ENCODE data around the gene SEC14L5.
"Not testable (repeated sequence)": the region's sequence is repeated elsewhere in the genome, so short reads cannot be mapped to it uniquely, and the experiment has no call there.

The SEC14L5 gene

DNA sequence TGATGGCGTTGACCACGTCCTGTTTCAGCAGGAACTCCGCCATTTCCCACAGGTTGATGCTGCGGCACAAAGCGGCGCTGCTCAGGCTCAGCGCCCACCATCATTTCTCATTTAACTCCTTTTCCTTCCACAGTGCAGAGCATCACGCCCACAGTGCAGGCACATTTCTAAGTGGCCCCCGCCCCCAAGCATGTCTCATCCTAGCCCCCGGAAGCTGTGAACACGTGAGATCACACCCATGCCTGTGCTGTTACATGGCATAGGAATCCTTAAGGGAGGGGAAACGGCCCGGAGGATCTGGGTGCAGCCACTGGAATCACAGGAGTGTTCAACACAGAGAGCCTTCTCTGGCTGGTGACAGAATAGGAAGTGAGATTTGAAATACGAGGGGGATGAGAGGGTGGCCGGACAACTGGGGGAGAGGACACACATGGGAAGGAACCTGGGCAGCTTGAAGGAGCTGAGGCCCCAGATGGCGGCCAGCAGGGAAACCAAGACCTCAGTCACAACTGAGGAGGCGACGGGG lies 70.9 kb downstream of the SEC14L5 start:
- no peak for ATAC-seq (replicated peaks)
- Mint-ChIP-seq H3K4me1 (peaks cover 10 to 22% of the 10 kb centered on the region in 2 donors), H3K9me3 (no peaks in the 10 kb centered on the region), H3K36me3 (peaks cover 10 to 49% of the 10 kb centered on the region in 2 donors), H3K27me3 (no peaks in the 10 kb centered on the region), H3K27ac (no peak overlapping the region), H3K4me3 (no peak overlapping the region)
- DNase-seq = no peak

DNA sequence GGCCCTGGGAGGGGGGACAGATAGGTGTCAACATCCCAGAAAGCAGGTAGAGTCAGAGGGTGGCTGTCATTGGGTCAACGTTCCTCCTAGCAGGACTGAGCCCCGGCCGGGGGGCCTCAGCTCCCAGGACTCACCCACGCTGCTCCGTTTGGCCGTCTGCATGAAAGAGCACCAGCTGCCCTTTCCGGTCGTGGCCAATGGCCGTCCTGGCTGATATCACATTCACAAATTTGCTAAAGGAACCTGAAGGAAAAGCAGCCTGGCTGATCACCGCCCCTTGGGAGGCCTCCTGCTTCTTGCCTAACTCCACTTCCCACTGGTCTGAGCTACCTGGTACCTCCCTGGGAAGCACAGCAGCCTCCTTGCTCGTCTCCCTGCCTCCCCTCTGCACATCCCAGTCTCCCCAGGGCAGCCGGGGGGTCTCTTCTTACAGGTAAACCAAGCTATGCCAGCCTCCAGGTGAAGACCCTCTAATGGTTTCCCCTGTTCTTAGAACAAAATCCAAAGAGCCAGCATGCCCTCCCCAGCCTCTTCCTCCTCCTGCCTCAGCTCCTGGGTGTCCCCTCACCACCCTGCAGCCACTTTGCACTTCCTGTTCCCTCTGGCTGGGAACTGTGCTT lies 72.2 kb downstream of the SEC14L5 start:
- H3K9me3 Mint-ChIP-seq = no peaks in the 10 kb centered on the region
- no peak for DNase-seq
- peaks cover 13 to 30% of the 10 kb centered on the region in 2 donors for H3K4me1 Mint-ChIP-seq
- H3K36me3 Mint-ChIP-seq = peaks cover 10 to 41% of the 10 kb centered on the region in 2 donors
- no peak for ATAC-seq (replicated peaks)
- H3K27me3 Mint-ChIP-seq = no peaks in the 10 kb centered on the region
- no peak overlapping the region for H3K27ac Mint-ChIP-seq
- H3K4me3 Mint-ChIP-seq = no peak overlapping the region

DNA sequence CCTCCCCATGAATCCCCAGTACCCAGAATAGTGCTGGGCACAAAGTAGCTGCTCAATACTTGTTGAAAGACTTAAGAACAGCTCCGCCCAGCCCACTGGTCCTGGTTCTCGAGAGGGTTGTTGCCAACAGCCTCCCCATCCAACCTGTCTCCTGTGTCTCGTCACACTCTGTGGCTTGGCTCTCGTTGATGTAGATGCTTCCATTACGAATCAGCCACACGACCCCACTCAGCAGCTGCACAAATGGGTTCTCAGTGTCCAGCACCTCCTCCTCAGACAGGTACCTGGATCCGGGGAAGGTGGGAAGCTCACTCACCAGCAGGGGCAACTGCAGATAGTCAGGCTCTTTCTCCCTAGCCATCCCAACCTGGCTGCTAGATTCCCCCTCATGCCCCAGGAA lies 73.5 kb downstream of the SEC14L5 start:
- DNase-seq = no peak
- Mint-ChIP-seq H3K9me3 (no peaks in the 10 kb centered on the region), H3K27me3 (no peaks in the 10 kb centered on the region), H3K36me3 (peaks cover 10 to 41% of the 10 kb centered on the region in 2 donors), H3K4me3 (no peak overlapping the region), H3K27ac (no peak overlapping the region), H3K4me1 (peaks cover 13 to 30% of the 10 kb centered on the region in 2 donors)
- ATAC-seq (replicated peaks) = no peak

DNA sequence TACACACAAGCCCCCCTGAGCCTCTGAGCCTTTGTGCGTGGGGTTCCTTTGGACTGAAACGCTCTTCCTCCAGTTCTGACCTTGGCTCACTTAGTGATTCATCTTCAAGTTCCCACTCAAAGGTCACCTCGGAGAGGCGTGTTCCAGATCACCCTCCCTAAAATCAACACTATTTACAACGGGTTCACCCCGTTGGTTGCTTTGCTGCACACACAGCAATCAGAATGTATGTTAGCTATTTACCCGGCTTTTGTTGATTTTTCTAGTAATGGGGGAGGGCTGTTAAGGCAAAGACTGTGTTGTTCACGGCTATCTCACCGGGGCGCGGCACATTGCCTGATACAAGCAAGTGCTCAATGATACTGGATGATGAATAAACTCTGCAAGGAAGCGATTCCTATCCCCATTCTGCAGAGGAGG lies 74.6 kb downstream of the SEC14L5 start:
- Mint-ChIP-seq H3K4me3 (peak overlapping the region; percentile 80 to 85), H3K9me3 (no peaks in the 10 kb centered on the region), H3K27me3 (no peaks in the 10 kb centered on the region), H3K36me3 (peaks cover 9 to 30% of the 10 kb centered on the region in 2 donors), H3K4me1 (peaks cover 14 to 30% of the 10 kb centered on the region in 2 donors), H3K27ac (peak overlapping the region; percentile 81)
- no peak for DNase-seq
- ATAC-seq (replicated peaks) = no peak

DNA sequence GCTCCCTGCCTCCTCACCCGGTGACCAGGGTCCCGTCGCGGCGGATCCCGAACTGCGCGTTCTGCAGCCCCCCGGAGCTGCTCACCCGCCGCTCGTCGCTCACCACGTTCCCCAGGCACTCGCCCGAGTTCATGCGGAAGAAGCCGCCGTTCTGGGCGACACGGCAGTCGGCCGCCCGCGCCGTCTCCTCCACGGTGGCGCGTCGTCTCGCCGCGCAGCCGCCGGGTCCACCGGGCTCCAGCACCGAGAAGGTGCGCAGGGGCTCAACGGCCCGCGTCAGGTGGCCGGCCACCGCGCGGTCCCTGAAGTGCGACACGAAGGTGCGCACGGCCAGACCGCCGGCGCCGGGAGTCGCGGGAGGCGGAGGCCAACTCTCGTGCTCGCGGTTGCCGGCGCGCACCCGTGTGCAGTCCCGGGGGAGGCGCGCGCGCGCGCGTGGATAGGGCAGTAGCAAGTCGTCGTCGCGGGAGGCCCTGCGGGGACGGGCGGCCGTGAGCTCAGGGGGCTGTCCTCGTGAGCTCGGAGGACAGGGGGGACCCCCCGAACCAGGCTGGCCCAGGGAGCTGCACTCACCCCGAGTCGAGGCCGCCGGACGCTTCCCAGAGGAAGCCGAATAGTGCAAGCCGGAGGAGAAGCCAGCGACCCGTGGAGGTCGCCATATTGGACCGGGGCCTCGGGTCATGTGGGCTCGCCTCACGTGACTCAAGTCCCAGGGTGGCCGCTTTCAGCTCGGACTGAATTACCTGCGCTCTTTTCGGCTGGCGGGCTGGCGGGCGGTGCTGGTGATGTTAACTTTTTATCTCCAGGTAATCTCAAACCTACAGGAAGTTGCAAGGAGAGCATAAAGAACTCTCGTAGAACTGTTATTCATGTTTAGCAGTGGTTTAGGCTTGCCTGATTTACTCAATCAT lies 75.4 kb downstream of the SEC14L5 start, which contains the start of gene NAGPA:
NAGPA (minus strand) TSS at position 680 of the 911 bp plus-strand sequence; CDS start at position 659, 21 bp downstream.
- H3K9me3 Mint-ChIP-seq = no peaks in the 10 kb centered on the region
- H3K4me1 Mint-ChIP-seq = peaks cover 14 to 30% of the 10 kb centered on the region in 2 donors
- ATAC-seq (replicated peaks) = peak; percentile 93 to 96
- DNase-seq = peak; percentile 80
- peak within 1 kb of the TSS; percentile 80 to 85 for H3K4me3 Mint-ChIP-seq
- H3K27ac Mint-ChIP-seq = peak within 1 kb of the TSS; percentile 88
- H3K27me3 Mint-ChIP-seq = no peaks in the 10 kb centered on the region
- peaks cover 5 to 24% of the 10 kb centered on the region in 2 donors for H3K36me3 Mint-ChIP-seq

DNA sequence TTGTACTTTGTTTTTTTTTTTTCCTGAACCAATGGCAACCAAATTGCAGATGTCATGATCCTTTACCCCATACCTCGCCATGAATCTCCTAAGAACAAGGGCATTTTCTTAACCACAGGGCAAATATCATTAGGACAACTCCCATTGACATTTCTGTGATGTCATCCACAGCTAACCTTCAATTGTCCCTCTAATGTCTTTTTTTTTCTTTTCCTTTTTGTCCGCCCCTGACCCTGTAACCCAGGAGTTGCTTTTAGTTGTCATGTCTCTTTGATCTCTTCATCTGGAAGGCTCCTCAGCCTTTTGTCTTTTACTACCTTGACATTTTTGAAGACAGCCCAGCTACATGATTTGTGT lies 76.0 kb downstream of the SEC14L5 start:
- H3K4me1 Mint-ChIP-seq = peaks cover 14 to 30% of the 10 kb centered on the region in 2 donors
- peak overlapping the region; percentile 88 for H3K27ac Mint-ChIP-seq
- peak overlapping the region; percentile 80 to 85 for H3K4me3 Mint-ChIP-seq
- H3K27me3 Mint-ChIP-seq = no peaks in the 10 kb centered on the region
- H3K9me3 Mint-ChIP-seq = no peaks in the 10 kb centered on the region
- H3K36me3 Mint-ChIP-seq = peaks cover 3 to 19% of the 10 kb centered on the region in 2 donors
- DNase-seq (no peak), ATAC-seq (replicated peaks) (no peak)

DNA sequence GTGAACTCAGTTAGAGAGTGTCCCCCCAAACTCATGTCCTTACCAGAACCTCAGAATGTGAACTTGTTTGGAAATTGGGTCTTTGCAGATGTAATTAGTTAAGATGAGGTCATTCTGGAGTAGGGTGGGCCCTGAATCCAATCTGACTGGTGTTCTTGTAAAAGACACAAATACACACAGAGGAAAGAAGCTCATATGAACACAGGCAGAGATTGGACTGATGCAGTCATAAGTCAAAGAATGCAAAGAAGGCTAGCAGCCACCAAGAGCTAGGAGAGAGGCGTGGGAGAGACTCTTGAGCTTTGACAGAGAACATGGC lies 77.7 kb downstream of the SEC14L5 start:
- no peak overlapping the region for H3K4me3 Mint-ChIP-seq
- peaks cover 3 to 6% of the 10 kb centered on the region in 2 donors for H3K27me3 Mint-ChIP-seq
- H3K27ac Mint-ChIP-seq = no peak overlapping the region
- DNase-seq = no peak
- ATAC-seq (replicated peaks) = no peak
- no peaks in the 10 kb centered on the region for H3K9me3 Mint-ChIP-seq
- peaks cover 2 to 10% of the 10 kb centered on the region in 2 donors for H3K36me3 Mint-ChIP-seq
- peaks cover 11 to 30% of the 10 kb centered on the region in 2 donors for H3K4me1 Mint-ChIP-seq

DNA sequence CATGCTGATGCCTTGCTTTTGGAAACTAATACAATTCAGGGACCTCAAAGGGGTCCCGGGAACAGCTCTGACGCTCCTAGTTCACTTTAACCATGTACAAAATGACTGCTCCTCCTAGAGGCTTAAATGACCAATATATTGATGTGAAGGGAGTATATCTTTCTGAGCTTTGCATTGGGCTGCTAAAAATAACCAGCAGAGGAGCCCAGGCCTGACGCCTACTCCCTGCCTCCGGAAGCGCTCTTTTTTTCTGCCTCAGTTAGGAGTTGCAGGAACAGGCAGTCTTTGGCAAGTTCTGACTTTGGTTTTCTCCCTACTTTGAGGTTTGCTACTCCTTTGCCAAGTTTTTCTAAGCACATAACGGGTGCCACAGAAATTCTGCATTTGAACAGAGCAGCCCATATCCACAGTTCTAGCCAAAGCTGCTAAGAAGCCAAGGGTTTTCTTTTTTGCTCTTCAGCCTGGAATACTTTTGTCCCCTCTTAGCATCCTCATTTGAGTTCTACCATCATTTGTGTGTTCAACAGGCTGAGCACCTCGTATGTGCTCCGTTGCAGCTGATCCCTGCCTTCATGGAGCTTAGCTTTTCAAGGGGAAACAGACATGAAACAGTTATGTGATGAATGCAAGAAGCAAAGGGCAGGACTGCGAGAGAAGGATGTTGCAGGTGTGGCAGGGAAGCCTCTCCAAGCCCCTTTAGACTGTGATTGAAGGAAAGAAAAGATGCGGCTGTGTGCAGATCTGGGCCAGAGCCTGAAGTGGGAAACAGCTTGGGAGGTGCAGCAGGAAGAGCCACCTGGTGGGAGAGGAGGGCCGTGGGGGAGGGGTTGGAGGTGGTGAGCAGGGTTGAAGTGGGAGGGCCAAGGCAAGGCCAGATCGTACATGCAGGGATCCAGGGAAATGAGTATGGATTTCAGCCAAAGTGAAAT lies 78.4 kb downstream of the SEC14L5 start:
- DNase-seq (no peak), ATAC-seq (replicated peaks) (no peak)
- Mint-ChIP-seq H3K4me3 (no peak overlapping the region), H3K4me1 (peaks cover 14 to 30% of the 10 kb centered on the region in 2 donors), H3K27ac (no peak overlapping the region), H3K36me3 (peaks cover 2 to 6% of the 10 kb centered on the region in 2 donors), H3K27me3 (peaks cover 8 to 12% of the 10 kb centered on the region in 2 donors), H3K9me3 (no peaks in the 10 kb centered on the region)

DNA sequence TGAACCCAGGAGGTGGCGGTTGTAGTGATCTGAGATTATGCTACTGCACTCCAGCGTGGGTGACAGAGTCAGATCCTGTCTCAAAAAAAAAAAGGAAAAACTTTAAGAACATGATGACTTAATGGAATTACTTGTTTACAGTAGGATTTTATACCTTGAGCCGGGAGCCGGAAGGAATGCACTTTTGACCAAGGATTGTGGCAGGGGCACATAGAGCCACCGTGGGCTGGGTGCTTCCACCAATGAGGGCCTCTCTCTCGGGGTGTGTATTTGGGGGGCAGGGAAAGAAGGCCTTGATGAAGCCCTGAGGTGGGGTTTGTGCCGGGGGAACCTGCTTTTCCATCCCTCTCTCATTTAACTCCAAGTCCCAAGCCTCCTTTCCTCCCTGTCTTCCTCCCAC lies 82.3 kb downstream of the SEC14L5 start:
- Mint-ChIP-seq H3K27me3 (peaks cover 8 to 14% of the 10 kb centered on the region in 2 donors), H3K27ac (no peak overlapping the region), H3K4me3 (no peak overlapping the region), H3K9me3 (no peaks in the 10 kb centered on the region), H3K36me3 (peaks cover 5 to 6% of the 10 kb centered on the region in 2 donors), H3K4me1 (peaks cover 4 to 6% of the 10 kb centered on the region in 2 donors)
- no peak for DNase-seq
- no peak for ATAC-seq (replicated peaks)

DNA sequence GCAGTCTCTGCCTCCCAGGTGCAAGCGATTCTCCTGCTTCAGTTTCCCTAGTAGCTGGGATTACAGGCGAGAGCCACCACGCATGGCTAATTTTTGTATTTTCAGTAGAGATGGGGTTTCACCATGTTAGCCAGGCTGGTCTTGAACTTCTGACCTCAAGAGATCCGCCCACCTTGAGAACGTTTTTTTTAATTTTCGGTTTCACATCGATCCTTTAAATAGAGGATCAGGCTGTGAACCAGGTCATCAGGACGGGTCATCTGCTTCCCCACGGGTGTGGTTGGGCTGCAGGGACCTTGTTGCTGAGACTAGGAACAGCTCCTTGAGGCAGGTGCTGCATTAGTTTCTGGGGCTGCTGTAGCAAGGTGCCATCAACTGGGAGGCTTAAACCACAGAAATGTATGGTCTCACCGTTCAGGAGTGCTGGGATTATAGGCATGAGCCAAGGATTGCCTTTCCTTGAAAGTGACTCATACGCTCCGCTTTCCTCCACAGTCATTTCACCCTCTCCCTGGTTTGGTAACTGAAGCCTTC lies 83.5 kb downstream of the SEC14L5 start:
- no peak overlapping the region for H3K27ac Mint-ChIP-seq
- ATAC-seq (replicated peaks) (peak; percentile 14 to 50), DNase-seq (no peak)
- peaks cover 5 to 8% of the 10 kb centered on the region in 2 donors for H3K36me3 Mint-ChIP-seq
- H3K27me3 Mint-ChIP-seq = peaks cover 10 to 16% of the 10 kb centered on the region in 2 donors
- H3K9me3 Mint-ChIP-seq = no peaks in the 10 kb centered on the region
- no peak overlapping the region for H3K4me3 Mint-ChIP-seq
- H3K4me1 Mint-ChIP-seq = peaks cover 3 to 6% of the 10 kb centered on the region in 2 donors

DNA sequence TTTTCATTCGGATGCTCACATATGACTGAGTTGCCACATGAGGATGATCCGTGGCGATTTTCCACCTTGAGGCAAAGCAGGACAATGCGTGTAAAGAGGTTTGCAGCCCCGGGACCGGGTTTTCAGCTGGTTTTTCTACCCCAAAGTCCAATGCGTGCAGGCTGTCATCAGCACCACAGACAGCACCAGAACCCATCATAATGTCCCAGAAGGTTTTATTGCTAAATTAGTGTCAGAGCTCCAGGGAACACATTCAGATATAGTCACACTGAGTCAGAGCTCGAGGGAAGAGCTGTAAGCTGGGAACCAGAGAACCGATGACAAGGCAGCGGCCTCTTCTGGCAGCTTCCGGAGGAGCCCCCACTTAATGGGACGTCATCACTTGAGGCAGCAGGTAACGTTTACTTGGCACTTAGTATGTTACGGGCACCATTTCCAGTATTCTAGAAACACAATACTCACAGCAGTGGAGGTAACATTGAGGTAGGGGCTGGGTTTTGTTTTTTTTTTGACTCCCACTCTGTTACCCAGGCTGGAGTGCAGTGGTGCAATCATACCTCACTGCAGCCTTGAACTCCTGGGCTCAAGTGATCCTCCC lies 84.5 kb downstream of the SEC14L5 start:
- H3K27ac Mint-ChIP-seq = no peak overlapping the region
- peaks cover 12 to 25% of the 10 kb centered on the region in 2 donors for H3K27me3 Mint-ChIP-seq
- H3K36me3 Mint-ChIP-seq = peaks cover 7 to 10% of the 10 kb centered on the region in 2 donors
- no peak for ATAC-seq (replicated peaks)
- DNase-seq = no peak
- peaks cover 3 to 6% of the 10 kb centered on the region in 2 donors for H3K4me1 Mint-ChIP-seq
- H3K4me3 Mint-ChIP-seq = no peak overlapping the region
- no peaks in the 10 kb centered on the region for H3K9me3 Mint-ChIP-seq

DNA sequence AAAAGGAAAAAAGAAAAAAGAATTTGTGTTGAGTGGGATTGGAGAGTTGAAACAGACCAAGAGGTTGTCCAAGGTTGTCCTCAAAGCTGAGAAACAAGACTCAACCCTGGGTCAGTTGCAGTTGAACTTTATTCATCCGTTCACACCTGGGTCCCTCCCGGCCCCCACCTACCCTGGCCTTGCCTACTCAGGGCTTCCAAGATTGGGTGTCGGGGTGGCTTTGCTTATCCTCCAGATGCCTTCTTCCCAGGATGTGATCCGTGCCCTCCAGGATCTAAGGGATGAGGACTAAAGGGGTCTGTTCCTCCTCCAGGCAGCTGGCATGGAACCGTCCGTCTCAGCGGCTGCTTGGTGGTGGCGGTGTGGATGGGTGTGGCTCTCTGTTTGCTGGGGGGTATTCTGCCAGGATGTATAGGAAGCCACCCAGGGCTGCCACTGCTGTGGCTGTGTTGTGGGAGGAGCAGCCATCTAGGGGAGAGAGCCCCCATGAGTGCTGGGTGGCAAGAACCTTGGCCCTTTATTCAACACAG lies 85.9 kb downstream of the SEC14L5 start:
- Mint-ChIP-seq H3K4me3 (no peak overlapping the region), H3K36me3 (peaks cover 9 to 10% of the 10 kb centered on the region in 2 donors), H3K9me3 (peaks cover 0 to 6% of the 10 kb centered on the region in 2 donors), H3K4me1 (peaks cover 3 to 6% of the 10 kb centered on the region in 2 donors), H3K27ac (no peak overlapping the region), H3K27me3 (peaks cover 12 to 25% of the 10 kb centered on the region in 2 donors)
- ATAC-seq (replicated peaks) (no peak), DNase-seq (no peak)

DNA sequence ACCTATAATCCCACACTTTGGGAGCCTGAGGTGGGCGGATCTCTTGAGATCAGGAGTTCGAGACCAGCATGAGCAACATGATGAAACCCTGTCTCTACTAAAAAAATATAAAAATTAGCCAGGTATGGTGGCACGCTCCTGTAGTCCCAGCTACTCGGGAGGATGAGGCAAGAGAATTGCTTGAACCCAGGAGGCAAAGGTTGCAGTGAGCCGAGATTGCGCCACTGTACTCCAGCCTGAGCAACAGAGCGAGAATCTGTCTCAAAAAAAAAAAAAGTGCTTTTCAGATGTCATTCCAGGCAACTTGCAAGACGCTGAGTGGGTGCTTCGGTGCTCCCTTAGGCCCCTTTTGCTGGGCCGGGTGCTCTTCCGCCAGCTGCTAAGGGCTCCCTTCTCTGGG lies 86.5 kb downstream of the SEC14L5 start:
- H3K27me3 Mint-ChIP-seq = peaks cover 12 to 25% of the 10 kb centered on the region in 2 donors
- H3K27ac Mint-ChIP-seq; H3K4me3 Mint-ChIP-seq; H3K4me1 Mint-ChIP-seq; DNase-seq; ATAC-seq (replicated peaks); H3K9me3 Mint-ChIP-seq; H3K36me3 Mint-ChIP-seq: not testable (repeated sequence)

All from stimulated activated naive B cell treated with anti-CD40 and anti-IgM and Interleukin-4, amounts not matched to agents 10 μg/mL and 1 μg/mL and 100 μg/mL, for 72 hours (primary cell).